Nucleus accumbens (tissue), 56 donors: ENCODE results near the gene RASAL2.
"Not testable (repeated sequence)": the region's sequence is repeated elsewhere in the genome, so short reads cannot be mapped to it uniquely, and the experiment has no call there.

ENCODE experiments used
- DNase-seq, 56 donors: peaks; one replicate each; lab custom pipeline; 2025; lab: John Stamatoyannopoulos, UW

The RASAL2 gene

DNA sequence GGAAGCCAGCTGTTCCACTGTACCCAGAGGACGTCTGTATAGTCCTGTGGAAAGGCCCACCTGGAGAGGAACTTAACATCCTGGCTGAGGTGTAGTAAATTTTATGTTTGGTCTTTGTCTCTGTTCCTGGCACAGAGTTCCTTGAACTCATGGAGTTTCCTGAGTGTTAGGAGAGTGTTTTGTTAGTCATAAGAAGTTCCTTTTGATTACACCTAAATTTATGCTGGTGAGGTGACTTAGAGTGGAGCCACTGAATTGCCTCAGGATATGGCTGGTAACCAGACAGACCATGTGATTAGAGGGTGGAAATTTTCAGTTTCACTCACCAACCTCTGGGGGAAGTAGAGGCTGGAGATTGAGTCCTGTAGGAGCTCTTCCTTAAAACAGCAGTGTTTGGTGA, 57.9 kb downstream of the RASAL2 start:
- no peak for DNase-seq

DNA sequence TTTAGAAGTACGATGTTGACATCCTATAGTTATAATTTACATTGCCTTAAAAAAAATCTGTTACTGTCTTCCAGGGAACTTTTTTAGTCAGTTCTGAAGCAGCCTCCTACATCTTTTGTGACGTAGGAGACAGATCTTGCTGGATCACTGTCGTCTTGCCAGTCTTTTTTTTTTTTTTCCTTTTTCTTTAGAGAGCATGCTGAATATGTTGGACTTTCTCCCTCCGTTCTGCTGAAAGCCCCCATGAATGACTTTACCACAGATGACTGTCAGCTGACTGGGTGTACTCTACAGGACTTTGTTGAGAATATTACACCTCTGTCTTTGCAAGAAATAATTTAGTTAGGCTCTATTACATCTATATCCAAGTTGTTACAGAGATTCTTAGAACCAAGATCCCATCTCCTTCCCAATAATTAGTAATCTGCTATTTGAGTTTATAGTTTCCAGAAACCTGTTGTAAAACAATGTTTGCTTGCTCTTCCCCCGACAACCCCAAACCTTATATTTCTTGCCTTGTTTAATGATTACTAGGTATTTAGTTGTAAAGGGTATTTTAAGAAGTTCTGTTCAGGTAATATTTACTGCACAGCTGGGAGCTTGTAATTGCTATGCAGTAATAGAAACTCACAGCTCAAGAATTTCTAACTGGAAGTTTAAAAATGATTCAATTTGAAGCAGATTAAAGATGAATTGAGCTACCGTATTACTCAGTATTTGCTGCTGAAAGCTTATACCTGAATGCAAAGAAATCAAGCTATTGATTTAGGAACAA, 61.8 kb downstream of the RASAL2 start:
- DNase-seq, result no peak

DNA sequence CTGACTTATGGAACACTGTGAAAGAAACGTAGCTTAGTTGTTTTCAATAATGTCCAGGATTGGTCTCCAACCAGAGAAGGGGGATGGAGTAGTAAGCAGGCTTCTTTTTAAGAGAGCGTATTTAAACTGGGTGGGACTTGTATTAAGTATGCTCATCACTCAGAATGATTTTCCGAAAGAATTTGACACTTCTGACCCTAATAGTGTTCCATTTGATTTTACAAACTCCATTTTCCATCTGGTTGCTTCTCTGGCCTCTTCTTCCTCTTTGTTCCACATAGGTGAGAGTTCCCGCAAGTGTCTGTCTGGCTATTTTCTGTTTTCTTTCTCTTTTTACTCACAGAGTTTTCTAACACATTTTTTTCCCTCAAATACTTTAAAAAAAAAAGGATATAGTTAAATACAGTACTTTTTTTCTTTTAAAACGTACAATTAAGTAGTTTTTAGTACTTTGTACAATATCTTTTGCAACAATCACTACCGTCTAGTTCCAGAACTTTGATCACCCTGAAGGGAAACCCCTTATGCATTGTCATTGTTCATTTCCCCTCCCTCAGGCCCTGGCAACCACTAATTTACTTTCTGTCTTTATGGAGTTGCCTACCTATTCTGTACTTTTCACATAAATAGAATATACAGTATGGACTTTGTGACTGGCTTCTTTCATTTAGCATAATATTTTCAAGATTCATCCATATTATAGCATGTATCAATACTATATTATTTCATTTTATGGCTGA, 67.0 kb downstream of the RASAL2 start:
- DNase-seq, result no peak

DNA sequence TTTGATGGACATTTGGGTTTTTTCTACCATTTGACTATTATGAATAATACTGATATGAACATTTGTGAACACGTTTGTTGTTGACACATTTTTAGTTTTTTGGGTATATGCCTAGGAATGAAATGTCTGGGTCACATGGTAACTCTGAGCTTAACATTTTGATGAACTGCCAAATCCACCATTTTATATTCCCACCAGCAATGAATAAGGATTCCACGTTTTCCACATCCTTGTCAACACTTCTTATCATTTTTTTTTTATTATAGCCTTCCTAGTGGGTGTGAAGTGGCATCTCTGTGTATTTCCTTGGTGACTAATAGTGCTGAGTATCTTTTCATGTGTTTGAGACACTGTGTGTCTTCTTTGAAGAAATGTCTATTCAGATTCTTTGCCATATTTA, 67.6 kb downstream of the RASAL2 start:
- DNase-seq, result no peak

DNA sequence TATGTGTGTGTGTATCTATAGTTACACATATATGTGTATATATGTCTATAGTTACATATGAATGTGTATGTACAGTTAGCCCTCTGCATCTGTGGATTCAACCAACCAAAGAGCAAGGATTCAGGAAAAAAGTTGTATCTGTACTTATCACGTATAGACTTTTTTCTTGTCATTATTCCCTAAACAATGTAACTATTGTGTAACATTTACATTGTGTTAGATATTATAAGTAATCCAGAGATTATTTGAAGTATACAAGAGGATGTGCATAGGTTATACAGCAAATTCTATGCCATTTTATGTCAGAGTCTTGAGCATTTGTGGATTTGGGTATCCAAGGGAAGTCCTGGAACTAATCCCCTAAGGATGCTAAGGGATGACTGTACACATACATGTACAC, 71.3 kb downstream of the RASAL2 start:
- DNase-seq, result no peak

DNA sequence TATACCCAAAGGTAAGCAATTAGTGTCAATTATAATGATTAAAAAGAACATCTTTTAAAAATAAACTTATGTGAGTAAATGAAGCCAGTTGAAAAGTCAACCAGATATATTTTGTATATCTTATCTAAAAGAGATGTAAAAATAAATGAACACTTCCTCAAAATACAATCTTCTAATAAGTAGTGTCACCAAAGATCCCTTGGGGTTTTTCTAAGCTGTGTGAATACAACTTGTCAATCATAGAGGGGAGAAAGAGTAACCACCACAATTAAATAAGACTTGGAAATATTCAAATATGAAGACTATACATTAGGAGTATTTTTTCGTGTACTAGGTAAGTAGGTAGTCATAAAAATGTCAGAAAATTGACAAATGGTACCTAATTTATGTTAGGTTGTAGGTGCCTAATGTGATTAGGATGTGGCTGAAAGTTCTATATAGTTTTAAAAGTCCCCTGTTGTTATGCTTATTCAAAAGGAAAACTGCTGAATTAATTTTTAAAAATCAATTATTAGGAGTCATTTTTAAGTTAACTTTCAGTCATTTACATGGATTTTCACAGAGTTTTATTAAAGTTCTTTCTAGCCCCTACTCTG, 72.6 kb downstream of the RASAL2 start:
- no peak for DNase-seq

DNA sequence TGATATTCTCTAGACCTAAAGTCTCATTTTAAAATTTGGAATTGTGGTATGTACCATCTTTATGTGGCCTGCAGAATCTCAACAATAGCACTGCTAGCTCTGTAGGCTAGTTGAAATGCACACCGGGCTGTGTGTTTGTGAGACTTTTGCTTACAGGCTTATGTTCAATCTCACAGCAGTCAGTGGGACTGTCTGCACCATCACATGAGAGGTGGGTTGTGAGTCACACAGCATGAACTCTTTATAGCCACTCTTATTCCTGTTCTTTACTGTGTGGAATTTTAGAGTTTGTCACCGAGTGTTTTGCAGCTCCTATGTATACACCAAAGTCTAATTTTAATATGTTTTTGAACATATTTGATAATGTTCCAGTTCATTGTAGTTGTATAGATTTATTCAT, 74.6 kb downstream of the RASAL2 start:
- no peak for DNase-seq

DNA sequence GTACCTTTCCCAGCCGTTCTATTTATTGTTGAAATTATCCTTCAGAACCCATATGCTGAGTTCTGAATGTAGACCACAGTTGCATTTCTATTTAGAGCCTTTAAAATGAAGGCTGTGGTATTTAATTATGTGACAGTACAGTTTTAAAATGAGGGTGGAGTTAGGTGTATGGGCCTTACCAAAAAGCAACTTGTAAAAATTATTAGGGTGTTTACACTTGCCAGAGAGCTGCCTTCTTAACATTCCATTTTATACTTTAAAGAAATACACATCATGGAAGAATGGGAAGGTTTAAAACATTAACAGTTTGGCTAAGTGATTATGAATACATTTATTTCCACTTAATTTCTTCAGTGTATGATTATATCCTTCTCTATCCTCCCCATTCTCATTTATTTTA, 75.7 kb downstream of the RASAL2 start:
- DNase-seq, result no peak

DNA sequence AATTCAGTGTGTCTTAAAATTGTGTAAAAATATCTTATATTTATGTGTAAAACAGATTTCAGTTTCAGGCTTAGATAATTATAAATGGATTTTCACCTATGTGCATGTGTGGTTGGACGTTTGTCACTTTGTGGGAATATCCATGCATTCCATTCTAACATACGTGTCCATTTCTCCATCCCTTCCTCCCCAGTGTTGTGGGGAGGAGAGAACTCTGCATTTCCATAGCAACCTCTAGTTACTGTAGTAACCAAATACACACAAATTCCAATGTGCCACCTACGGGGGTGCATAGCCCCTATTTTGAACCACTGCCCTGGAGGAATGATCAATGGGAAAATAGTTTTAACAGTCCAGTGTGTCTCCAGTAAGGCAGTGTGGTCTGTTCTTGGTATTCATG, 79.0 kb downstream of the RASAL2 start:
- no peak for DNase-seq

DNA sequence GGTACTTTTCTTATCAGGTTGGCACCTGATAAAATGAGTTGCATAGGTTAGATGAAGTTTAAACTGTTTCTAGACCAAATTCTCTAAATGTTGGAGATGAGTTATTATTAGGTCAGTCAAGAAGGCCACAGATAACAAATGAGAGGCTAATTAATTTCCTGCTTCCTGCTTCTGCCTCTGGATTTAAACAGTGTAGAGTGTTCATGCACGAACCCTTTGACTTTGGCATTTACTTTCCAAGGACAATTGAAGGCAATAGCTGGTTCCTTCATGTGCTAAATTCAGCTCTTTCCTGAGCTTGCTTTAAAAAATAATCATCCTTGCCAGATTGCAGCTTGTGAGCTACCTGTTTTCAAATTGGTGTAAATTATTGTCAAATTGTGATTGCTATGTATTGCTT, 80.6 kb downstream of the RASAL2 start:
- DNase-seq, result no peak

DNA sequence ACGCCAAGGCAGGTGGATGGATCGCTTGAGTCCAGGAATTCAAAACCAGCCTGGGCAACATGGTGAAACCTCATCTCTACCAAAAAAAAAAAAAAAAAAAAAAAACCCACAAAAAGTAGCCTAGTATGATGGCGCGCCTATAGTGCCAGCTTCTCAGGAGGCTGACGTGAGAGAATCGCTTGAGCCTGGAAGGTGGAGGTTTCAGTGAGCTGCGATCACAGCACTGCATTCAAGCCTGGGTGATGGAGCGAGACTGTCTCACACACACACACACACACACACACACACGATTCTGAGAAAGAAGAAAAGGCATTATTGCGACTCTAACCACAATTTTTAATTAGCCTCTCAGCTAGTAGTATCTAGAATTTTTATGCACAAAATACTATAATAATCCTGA, 86.5 kb downstream of the RASAL2 start:
- no peak for DNase-seq

DNA sequence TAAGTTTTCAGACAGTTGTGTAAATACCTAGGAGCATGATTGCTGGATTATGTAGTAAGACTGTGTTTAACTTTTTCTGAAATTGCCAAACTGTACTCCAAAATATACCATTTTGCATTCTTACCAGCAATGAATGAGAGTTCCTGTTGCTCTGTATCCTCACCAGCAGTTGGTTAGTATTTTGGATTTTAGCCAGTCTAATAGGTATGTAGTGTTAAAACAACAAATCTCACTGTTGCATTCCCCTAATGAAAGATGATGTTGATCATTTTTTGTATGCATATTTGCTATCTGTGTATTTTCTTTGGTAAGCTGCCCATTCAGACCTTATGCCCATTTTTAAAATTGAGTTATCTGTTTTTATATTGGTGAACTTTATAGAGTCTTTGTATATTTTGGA, 89.9 kb downstream of the RASAL2 start:
- DNase-seq, result no peak

DNA sequence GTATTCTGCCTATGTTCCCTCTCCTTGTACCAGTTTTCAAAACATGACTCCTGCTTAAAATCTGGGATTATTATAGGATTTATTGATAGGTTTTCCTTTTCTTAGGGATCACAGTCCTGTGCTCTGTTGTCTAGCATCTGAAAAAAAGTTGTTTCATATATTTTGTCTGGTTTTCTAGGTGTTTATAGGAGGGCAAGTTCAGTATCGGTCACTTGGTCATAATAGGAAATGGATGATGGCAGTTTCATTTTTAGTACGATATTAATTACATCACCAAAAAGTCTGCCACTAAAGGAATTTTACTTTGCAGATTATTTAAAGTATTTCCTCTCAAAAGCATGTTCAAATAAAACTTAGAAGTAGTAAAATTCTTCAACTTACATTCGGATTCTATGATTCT, 94.4 kb downstream of the RASAL2 start:
- no peak for DNase-seq

DNA sequence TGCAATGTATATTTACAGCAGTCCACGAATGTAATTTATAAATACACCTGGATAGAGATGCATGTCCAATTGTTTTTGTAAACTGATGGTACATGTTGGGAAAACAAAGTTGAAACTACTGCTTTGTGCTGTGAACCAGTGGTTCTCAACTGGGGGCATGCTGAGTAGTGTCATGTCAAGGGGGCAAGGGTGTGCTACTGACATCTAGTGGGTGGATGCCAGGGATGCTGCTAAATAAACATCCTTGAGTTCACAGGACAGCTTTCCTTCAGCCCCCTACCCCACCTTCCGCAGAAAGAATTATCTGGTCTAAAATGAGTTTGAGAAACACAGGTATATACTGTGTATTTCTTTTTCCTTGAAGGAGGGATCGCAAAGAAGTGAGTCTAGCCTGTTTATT, 95.9 kb downstream of the RASAL2 start:
- DNase-seq, result peak in 15 of 56 donors; percentile 0 to 38 (median 3)

DNA sequence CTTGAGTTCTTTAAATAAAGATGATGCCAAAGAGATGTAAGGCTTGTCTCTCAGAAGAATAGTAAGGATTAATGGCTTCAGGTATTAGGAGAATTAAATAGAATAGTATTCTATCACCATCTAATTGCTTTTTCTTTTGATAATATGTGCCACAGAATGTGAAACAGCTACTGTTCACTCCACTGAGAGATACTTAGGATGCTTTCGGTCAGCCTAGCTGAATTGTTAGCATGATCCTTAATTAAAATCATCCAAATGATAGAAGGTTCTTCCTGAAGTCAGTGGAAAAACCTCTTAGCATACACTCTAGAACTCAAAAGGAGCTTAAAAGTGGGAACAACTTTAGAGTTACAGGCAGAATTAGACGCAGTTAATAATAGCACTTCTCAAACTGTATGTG, 97.0 kb downstream of the RASAL2 start:
- no peak for DNase-seq

DNA sequence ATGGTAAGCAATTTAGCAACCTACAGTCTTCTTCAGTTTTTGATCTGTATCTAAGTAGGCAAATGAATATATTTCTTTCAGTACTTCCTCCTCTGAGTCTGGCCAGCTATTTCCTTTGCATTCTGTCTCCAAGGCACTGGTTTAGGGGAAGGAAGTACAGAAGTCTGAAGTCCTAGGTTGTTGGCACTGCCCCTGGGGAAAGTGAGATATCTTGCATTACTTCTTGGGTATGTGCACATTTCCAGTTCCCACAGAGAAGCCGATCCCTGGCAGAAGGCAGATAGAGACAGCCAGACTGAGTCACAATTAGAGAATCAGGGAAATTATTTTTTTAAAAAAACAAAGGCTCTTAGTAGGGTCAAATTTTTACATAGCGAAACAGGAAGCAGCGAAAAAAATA, 98.8 kb downstream of the RASAL2 start:
- peak in 5 of 56 donors; percentile 2 to 12 (median 3) for DNase-seq

DNA sequence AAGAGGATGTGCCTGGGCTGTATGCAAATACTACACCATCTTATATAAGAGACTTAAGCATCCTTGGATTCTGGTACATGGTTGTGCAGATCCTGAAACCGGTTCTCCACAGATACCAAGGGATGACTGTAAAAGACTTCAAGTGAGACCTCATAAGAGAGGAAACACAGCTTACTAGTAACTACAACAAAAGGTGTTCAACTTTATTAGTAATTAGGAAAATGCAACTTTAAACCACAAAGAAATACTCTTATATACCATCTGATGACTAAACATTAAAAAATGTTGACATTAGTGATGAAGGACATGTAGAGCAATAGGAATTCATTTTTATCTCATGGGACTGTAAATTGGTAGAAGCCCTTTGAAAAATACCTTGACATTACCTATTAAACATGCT, 102.7 kb downstream of the RASAL2 start:
- no peak for DNase-seq

DNA sequence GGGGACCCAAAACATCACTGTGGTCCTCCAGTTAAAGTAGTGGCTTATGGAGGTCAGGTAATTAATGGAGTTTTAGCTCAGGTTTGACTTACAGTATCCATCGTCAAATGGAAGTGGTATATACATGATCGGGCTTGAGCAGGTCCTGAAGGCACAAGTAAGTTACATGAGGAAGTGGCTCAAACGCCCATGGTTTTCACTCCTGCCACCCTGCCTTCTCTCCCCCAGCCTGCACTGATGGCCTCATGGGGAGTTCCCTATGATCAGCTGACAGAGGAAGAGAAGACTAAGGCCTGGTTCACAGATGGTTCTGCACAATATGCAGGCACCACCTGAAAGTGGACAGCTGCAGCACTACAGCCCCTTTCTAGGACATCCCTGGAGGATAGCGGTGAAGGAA, 108.2 kb downstream of the RASAL2 start:
- DNase-seq, result not testable (repeated sequence)

DNA sequence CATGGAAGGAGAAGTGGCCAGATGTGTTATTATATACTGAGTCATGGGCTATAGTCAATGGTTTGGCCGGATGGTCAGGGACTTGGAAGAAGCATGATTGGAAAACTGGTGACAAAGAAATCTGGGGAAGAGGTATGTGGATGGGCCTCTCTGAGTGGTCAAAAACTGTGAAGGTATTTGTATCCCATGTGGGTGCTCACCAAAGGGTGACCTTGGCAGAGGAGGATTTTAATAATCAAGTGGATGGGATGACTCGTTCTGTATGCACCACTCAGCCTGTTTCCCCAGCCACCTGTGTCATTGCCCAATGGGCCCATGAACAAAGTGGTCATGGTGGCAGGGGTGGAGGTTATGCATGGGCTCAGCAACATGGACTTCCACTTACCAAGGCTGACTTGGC, 108.6 kb downstream of the RASAL2 start:
- DNase-seq, result not testable (repeated sequence)

DNA sequence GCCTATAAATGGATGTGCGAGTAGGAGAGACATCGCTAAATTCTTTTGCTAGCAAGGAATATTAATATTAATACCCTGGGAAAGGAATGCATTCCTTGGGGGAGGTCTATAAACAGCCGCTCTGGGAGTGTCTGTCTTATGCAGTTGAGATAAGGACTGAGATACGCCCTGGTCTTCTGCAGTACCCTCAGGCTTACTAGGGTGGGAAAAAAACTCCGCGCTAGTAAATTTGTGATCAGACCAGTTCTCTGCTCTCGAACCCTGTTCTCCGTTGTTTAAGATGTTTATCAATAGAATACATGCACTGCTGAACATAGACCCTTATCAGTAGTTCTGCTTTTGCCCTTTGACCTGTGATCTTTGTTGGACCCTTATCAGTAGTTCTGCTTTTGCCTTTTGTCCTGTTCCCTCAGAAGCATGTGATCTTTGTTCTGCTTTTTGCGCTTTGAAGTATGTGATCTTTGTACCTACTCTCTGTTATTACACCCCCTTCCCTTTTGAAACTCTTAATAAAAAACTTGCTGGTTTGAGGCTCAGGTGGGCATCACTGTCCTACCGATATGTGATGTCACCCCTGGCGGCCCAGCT, 114.5 kb downstream of the RASAL2 start:
- DNase-seq, result not testable (repeated sequence)

DNA sequence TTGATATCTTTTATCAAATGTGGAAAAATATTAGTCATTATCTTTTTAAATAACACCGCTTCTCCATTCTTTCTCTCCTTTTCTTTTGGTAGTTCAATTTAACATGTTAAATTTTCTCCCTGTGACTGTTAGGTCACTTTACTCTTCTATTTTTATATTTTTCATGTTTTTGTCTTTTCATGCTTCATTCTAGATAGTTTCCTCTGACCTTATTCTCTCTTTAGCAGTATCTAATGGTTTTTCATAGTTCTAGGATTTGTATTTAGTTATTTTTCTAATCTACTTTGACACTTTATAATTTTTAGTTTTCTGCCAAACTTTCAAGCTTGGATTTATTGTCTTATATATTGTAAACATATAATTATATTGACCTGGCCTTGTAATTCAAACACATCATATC, 116.0 kb downstream of the RASAL2 start:
- DNase-seq, result no peak
